Measurements from ENCODE around the gene ZCCHC17.

ZCCHC17 gene

DNA sequence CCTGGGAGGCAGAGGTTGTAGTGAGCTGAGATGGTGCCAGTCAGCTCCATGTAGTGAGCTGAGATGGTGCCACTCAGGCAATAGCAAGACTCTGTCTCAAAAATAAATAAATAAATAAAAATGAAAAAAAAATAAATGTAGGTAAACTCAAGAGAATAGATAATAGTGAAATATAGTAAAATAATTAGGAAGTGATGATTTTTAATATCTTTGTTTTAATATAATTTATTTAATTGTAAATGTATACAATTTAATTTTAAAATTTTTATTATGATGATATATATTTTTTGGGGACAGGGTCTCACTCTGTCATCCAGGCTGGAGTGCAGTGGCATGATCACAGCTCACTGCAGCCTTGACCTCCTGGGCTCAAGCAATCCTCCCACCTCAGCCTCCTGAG, 96.6 kb downstream of the ZCCHC17 start:
- H3F3A ChIP-seq (ENCODE audit: insufficient read depth, low read length), result peaks cover 9% of the 10 kb centered on the region; the same call in 1 of the 2 replicates
- DNase-seq, result no peak
- H3K27ac ChIP-seq (ENCODE audit: low read length), result no peak overlapping the region
- H3K4me2 ChIP-seq (ENCODE audit: low read depth, low read length), result no peak overlapping the region
- H3K36me3 ChIP-seq (replicated peaks; ENCODE audit: insufficient read depth, low read length), result no peaks in the 10 kb centered on the region
- H4K20me1 ChIP-seq (ENCODE audit: insufficient read depth, low read length), result no peaks in the 10 kb centered on the region
- 0 out of 2 replicates have a peak, but pooled peaks cover 4% of the 10 kb centered on the region for H3K27me3 ChIP-seq (replicated peaks; ENCODE audit: insufficient read depth, low read length)
- no peak overlapping the region for H3K4me3 ChIP-seq (ENCODE audit: low read length)
- no peak overlapping the region for H2AFZ ChIP-seq (ENCODE audit: low read length)
- H3K9ac ChIP-seq (ENCODE audit: low read length), result no peak overlapping the region
- H3K9me3 ChIP-seq (replicated peaks; ENCODE audit: insufficient read depth, low read length), result no peaks in the 10 kb centered on the region
- H3K4me1 ChIP-seq (ENCODE audit: low read length), result 0 out of 2 replicates have a peak, but pooled peaks cover 3% of the 10 kb centered on the region
- H3K79me2 ChIP-seq (ENCODE audit: low read length), result no peaks in the 10 kb centered on the region
- H3K9me2 ChIP-seq (replicated peaks; ENCODE audit: insufficient read depth, low read length), result no peaks in the 10 kb centered on the region
- TF ChIP-seq EZH2 (optimal IDR thresholded peaks at IDR 0.05; ENCODE audit: low read depth, low read length), result no peak
- no peak for TF ChIP-seq EZH2phosphoT487 (IDR thresholded peaks at IDR 0.05; ENCODE audit: low read length)
- TF ChIP-seq, protein P1, sequence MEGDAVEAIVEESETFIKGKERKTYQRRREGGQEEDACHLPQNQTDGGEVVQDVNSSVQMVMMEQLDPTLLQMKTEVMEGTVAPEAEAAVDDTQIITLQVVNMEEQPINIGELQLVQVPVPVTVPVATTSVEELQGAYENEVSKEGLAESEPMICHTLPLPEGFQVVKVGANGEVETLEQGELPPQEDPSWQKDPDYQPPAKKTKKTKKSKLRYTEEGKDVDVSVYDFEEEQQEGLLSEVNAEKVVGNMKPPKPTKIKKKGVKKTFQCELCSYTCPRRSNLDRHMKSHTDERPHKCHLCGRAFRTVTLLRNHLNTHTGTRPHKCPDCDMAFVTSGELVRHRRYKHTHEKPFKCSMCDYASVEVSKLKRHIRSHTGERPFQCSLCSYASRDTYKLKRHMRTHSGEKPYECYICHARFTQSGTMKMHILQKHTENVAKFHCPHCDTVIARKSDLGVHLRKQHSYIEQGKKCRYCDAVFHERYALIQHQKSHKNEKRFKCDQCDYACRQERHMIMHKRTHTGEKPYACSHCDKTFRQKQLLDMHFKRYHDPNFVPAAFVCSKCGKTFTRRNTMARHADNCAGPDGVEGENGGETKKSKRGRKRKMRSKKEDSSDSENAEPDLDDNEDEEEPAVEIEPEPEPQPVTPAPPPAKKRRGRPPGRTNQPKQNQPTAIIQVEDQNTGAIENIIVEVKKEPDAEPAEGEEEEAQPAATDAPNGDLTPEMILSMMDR (IDR thresholded peaks at IDR 0.05; ENCODE audit: low read length), result no peak

DNA sequence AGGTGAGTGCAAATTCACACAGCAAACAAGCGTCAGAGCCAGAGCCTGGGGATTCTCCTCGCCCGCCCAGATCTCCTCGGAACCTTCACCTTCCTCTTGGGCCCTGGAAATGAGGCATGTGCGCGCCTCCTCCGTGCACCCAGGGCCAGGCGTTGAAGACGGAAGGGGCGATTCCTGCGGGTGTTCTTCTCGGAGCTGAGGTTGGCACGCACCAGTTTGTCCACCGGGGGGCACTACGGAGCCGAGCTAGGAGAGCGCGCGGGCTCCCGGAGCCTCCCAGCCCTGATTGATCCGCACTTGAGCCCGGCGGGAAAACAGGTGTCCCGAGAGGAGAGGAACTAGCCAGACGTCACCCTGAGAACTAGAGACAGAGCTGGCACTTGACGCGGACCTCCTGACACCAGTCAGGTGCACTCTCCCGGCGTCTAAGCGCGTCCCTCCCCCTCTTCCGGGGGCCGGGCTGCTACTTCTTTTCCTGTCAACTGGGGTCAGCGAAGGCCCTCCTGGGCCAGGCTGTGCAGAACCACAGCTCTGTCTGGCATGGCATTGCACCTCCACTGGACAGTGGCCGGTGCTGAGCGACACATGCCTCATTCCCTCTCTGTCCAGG, 97.9 kb downstream of the ZCCHC17 start:
- DNase-seq, result peak; percentile 84
- no peaks in the 10 kb centered on the region for H3K9me3 ChIP-seq (replicated peaks; ENCODE audit: insufficient read depth, low read length)
- peak overlapping the region; percentile 56 for H3K4me3 ChIP-seq (ENCODE audit: low read length)
- 0 out of 2 replicates have a peak, but pooled peaks cover 3% of the 10 kb centered on the region for H3K4me1 ChIP-seq (ENCODE audit: low read length)
- H3F3A ChIP-seq (ENCODE audit: insufficient read depth, low read length), result peaks cover 9% of the 10 kb centered on the region; the same call in 1 of the 2 replicates
- H3K27ac ChIP-seq (ENCODE audit: low read length), result no peak overlapping the region
- H3K9me2 ChIP-seq (replicated peaks; ENCODE audit: insufficient read depth, low read length), result no peaks in the 10 kb centered on the region
- TF ChIP-seq, protein P1 (IDR thresholded peaks at IDR 0.05; ENCODE audit: low read length), result peak; percentile 89
- TF ChIP-seq EZH2phosphoT487 (IDR thresholded peaks at IDR 0.05; ENCODE audit: low read length), result no peak
- no peaks in the 10 kb centered on the region for H3K79me2 ChIP-seq (ENCODE audit: low read length)
- H2AFZ ChIP-seq (ENCODE audit: low read length), result peak overlapping the region; percentile 78
- H3K9ac ChIP-seq (ENCODE audit: low read length), result peak overlapping the region; percentile 40; the same call in 1 of the 2 replicates
- peak overlapping the region; percentile 91 for H3K4me2 ChIP-seq (ENCODE audit: low read depth, low read length)
- no peaks in the 10 kb centered on the region for H4K20me1 ChIP-seq (ENCODE audit: insufficient read depth, low read length)
- H3K27me3 ChIP-seq (replicated peaks; ENCODE audit: insufficient read depth, low read length), result 0 out of 2 replicates have a peak, but pooled peaks cover 4% of the 10 kb centered on the region
- H3K36me3 ChIP-seq (replicated peaks; ENCODE audit: insufficient read depth, low read length), result no peaks in the 10 kb centered on the region

DNA sequence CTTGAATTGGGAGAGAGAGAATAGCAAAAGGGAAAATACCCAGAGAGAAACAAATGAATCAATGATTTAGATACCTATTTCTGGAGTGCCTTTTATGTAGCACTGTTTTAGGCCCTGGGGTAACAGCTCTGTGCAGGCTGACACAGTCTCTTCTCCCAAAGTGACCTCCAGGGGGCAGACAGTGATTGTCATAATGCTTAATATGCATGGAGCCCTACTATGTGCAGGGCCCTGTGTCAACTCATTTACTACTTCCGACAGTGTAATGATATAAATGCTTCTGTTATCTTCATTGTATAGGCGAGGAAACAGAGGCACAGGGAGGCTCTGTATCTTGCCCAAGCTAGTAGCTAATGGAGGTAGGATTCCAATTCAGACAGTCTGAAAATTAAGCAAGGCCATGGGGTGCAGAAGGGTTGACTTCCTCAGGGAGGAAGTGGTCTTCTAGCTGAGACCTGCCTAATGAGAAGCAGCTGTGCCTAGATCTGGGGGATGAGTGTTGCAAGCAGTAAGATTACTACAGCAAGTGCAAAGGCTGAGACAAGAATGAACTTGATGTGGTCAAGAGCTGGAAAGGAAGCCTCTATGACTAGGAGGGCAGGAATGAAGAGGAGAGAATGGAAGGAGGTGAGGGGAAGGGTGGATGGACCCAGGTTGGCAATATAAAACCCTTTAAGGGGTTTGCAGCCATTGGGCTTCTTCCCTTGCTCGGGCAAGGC, 100.0 kb downstream of the ZCCHC17 start:
- Histone ChIP-seq H3K9ac (ENCODE audit: low read length) (no peak overlapping the region), H3F3A (ENCODE audit: insufficient read depth, low read length) (peaks cover 9% of the 10 kb centered on the region; the same call in 1 of the 2 replicates), H4K20me1 (ENCODE audit: insufficient read depth, low read length) (no peaks in the 10 kb centered on the region), H3K27ac (ENCODE audit: low read length) (no peak overlapping the region), H3K4me3 (ENCODE audit: low read length) (no peak overlapping the region), H3K79me2 (ENCODE audit: low read length) (no peaks in the 10 kb centered on the region), H3K4me2 (ENCODE audit: low read depth, low read length) (no peak overlapping the region), H3K9me3 (replicated peaks; ENCODE audit: insufficient read depth, low read length) (no peaks in the 10 kb centered on the region), H2AFZ (ENCODE audit: low read length) (no peak overlapping the region), H3K27me3 (replicated peaks; ENCODE audit: insufficient read depth, low read length) (no peaks in the 10 kb centered on the region), H3K36me3 (replicated peaks; ENCODE audit: insufficient read depth, low read length) (no peaks in the 10 kb centered on the region), H3K9me2 (replicated peaks; ENCODE audit: insufficient read depth, low read length) (no peaks in the 10 kb centered on the region), H3K4me1 (ENCODE audit: low read length) (0 out of 2 replicates have a peak, but pooled peaks cover 3% of the 10 kb centered on the region)
- DNase-seq, result no peak
- TF ChIP-seq EZH2 (optimal IDR thresholded peaks at IDR 0.05; ENCODE audit: low read depth, low read length) (no peak), EZH2phosphoT487 (IDR thresholded peaks at IDR 0.05; ENCODE audit: low read length) (no peak)
- TF ChIP-seq, protein P1 (IDR thresholded peaks at IDR 0.05; ENCODE audit: low read length), result peak; percentile 45

All from MM.1S (cell line).